Stimulated activated CD8-positive, alpha-beta memory T cell treated with anti-CD3 and anti-CD28 coated beads, Interleukin-7, amount 100 ng/mL, for 48 hours (primary cell): ENCODE data around the gene HAUS7.
A peak's percentile ranks its signal among the peaks of the same experiment; 100 is the strongest.

ENCODE experiments used
- DNase-seq, 2 donors: peaks; one replicate each; pipeline ENCODE4 v3.0.0-alpha.2; 2020; ENCODE audit warnings: low read depth in 1 of 2; ENCODE audit errors: extremely low read depth in 1 of 2

HAUS7 gene

DNA sequence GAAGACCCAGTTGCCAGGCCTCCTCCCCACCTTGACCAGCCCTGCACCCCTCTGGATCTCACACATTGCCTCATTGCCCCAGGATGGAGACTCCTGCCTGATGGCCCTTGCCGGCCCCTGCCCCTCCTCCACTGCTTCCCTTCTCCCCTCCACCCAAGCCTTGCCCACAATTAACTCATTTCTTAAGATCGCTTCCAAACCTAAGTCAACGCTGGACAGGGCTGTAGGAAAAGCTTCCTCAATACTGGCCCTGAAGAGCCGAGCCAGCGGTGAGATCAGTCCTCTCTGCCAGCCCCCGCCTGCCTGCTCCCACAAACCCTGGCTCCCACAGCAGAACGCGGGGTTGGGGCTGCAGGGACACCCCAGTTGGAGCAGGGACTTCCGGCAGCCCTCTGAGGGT lies 7.5 kb upstream of the HAUS7 start:
- no peak for DNase-seq

GRCh38 chrX:153477364-153477857 lies 7.0 kb upstream of the HAUS7 start:
- DNase-seq = no peak

GRCh38 chrX:153476666-153477363 lies 6.4 kb upstream of the HAUS7 start:
- DNase-seq = no peak

DNA sequence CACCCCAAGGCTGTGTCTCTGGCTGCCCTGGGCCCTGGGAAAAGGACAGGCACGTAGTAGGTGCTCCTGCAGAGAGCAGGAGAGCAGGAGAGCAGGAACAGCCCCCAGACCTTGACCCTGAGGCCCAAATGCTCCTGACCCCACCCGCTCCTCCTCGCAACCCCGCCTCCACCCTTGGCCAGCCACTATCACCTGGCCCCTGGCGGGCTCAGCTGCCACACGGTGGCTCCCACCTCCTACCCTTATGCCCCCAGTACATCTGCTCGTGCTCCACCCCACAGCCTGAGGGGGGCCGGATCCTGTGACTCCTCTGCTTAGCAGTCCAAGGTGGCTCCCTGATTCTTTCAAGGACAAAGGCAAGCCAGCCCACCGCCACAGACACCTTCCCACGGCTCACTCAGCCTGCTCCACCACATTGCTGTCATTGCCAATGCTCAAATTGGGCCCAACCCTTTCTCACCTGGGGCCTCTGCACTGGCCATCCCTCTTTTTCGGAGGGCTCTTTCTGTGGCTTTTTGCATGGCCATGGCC lies 5.4 kb upstream of the HAUS7 start:
- DNase-seq = no peak

DNA sequence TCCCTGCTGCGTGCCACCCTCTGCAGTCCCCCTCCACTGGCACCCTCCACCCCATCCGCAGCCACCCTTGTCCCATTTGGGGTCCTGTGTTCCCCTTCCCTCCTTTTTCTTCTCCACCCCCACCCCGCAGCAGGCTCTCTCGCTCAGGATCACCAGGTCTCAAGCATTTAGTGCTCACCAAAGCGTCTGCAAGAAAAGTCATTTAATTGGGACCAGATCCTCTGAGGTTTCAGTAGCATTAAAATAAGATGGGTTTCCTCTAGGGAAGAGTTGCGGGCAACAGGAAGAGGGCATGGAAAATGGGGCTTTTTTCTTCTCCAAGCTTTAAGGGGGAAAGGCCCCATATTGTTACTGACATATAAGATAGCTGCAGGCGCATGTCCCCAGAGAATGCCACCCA lies 4.9 kb upstream of the HAUS7 start:
- no peak for DNase-seq

DNA sequence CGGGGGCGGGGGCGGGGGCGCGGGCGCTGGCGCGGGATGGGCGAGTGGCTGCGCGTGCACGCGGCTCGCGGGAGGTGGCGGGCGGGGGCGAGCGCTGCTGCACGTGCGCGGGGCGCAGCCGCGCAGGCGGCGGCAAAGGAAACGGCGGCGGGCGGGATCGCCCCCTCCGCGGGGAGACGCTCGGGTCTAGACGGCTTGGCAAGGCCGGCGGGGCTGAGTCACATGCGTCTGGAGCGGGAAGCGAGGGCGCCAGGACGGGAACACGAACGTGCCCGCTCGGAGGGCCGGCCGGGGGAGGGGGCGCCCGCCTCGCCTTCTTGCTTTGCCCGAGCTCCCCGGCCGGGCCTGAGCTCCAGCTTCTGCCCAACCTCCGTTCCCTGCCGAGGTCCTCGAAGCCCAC lies 4.3 kb upstream of the HAUS7 start:
- DNase-seq = no peak

DNA sequence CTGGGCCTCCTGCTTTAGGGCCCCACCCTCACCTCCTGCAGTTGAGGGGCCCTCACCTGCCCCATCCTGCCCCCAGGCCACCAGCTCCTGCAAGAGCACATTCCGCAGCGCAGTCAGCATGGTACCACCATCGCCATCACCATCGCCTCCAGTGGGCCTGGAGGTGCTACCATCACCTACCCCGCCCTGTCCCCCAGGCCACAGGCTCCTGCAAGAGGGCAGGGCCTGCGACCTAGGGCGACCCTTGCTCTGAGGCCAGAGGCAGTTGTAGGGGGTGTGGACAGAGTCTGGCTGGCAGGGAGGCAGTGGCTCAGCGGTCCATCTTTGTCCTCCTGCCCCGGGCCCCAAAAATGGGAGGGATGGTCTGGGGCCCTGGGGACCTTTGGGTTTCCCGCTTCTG lies 3.9 kb upstream of the HAUS7 start:
- no peak for DNase-seq

DNA sequence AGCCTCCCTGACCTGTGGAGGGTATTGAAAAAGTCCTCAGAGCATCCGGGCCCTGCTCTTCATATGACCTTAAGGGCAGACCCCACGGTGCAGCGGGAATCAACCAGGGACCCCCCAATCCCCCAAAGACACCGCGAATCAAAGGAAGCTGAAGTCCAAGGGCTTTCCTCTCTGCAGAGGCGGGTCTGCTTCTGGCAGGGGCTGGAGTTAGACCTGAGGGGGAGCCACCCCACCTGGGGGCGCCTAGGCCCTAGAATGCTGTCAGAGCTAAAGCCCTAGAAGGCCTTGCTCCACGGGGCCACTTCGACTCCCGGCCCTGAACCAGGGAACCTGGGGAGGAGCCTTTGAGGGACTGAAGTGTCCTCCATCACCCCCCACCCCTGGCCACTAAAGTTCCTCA lies 2.8 kb upstream of the HAUS7 start:
- DNase-seq = no peak

GRCh38 chrX:153471663-153472280 lies 1.4 kb upstream of the HAUS7 start:
- DNase-seq = no peak

DNA sequence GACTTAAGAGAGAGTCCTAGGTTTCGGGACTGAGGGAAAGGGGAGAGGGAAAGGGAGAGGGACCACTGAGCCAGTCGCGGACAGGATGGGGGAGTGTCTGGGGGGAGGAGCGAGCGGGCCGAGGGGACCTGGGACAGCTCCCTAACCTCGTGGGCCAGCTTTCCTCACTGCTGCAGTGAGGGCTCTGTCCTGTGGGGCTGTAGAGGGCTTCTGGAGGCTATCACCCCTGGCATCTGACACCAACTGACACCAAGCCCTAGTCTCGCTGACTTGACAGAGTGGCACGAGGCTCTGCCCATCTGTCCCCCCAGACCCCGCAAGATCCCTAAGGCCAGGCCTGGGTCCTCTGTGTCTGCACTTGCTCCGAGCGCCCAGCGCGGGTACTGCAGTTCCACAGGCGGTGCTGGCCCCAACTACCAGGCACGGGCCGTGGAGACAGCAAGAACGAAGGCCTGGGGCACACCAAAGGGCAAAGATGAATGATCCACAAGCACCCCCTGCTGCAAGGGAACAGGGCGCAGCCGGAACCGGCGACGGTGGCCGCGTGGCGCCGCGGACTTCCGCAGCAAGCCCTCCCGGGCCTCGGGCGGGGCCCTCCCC lies 465 bp downstream of the HAUS7 start:
- DNase-seq = peak in 1 of 2 donors; percentile 2

DNA sequence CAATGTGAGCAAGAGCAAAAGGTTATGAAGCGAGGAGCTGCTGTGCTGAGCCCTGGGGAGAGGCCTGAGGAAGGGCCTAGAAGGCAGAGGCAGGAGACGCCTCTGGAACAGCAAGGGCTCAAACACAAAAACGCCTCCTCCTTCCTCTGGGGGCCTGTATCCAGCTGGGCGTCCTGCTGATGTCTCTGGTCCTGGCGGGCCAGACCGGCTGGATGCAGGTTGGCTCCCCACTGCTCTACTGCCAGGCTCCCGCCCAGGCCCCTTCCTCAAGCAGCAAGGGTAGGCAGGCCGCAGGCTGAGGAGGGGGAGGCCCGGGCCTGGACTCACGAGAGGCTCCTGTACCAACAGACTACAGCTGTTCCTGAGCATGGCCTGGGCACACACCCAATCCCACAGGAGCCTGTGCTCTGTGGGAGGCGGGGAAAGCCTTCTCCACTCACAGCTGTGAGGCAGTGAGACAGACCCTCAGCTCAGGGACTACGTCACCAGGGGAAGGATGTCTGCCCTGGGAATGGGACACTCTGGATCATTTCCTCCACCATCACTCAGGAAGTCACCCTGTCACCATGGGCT lies 2.3 kb downstream of the HAUS7 start:
- DNase-seq = no peak

DNA sequence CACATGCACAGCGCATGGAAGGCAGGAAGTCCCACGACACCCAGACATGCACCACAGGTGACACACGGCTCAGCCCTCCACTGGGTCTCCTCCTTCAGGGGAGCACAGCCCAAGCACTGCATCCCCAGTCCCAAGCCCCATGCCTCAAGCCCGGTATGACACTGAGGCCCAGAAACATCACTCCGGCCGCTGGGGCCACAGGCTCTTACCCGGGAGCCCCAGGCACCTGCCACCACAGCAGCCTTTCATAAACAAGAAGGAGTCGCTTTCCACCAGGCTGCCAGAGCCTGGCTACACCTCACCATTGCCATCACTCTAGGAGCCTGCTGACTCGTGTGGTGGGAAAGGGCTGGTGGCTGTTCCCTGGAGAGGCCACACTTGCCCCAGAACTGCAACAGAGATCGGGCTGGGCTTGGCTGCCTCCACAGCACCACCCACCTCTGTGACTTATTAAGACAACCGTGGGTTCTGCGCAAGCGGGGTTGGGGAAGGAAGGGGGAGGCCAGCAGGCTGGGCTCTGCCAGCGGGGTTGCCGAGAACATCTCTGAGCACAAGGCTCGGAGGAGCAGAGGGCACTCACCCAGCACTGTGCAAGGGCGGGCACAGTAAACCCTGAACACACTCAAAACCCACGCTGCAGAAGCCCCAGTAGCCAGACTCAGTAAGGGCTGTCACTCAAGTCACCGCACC lies 4.5 kb downstream of the HAUS7 start:
- no peak for DNase-seq

DNA sequence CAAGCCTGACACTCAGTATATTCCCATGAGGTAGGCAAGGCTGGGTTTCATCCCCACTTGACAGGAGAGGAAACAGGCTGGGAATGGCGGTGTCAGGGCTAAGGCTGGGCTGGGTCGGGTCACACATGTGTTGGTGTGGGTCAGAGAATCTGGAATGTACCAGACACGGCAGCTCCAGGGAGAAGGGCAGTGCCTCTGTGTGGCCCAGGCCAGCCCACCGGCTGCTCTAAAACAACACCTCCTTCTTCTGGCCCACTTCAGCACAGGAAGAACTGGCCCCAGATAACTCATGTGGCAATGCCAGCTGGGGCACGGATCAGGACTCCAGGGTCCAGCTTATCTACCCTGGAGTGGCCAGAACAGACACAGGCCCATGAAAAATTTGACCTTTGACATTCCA lies 6.3 kb downstream of the HAUS7 start:
- no peak for DNase-seq

DNA sequence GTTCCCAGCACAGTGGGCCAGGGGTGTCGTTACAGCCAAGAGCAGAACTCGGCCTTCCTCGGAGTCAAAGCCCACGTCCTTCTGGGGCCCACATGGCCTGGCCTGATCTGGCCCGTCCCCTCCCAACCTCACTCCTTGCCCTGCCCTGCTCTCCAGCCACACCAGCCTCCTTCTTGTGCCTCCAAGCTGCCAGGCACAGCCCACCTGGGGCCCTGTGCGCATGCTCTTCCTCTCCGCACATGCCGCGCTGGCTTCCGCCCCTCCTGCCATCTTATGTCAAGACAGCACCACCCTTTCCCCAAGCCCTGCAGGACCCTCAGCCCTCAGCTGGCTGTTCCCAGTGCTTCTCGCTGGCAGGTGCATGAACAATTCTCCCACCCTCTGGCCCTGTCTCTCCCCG lies 6.8 kb downstream of the HAUS7 start:
- no peak for DNase-seq

DNA sequence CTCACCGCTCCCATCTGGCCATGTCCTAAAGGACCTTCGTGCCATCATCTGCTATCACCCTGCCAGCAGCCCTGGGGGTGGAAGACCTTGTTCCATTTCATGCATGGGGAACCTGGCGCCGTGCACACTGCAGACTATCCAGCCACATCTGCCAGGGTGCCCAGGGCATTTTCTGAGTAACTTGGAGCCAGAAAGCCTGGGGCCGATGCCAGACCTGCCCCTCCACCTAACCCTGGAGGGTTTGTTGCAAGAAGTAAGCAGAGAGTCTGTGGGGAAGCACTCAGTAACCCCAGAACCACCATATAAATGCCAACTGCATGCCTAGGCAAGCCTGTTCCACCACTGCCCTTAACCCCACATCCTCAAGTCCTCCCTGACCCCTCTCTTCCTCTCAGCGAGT lies 7.3 kb downstream of the HAUS7 start:
- no peak for DNase-seq

- DNase-seq = no peak
Observed at GRCh38 chrX:153462291-153462690, 8.1 kb downstream of the HAUS7 start.

- peak in 1 of 2 donors; percentile 6 for DNase-seq
Observed at GRCh38 chrX:153460826-153461225, 9.6 kb downstream of the HAUS7 start.

DNA sequence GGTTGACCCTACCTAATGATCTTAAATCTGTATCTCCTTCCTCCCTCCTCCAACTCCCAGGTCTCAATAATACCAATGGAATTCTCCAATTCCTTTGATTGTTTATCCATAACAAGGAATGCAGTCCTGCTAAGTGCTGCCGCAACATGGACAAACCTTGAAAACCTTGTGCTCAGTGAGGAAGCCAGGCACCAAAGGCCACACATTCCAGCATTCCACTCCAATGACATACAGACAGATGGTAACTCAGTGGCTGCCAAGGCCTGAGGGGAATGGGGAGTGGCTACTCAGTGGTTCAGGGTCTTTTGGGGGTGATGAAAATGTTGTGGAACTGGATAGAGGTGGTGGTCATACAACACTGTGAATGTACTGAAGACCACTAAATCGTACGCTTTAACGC lies 10.4 kb downstream of the HAUS7 start:
- no peak for DNase-seq

GRCh38 chrX:153458476-153458875 lies 11.9 kb downstream of the HAUS7 start:
- DNase-seq = no peak

GRCh38 chrX:153457827-153458466 lies 12.4 kb downstream of the HAUS7 start:
- DNase-seq = no peak
